A673 (cell line): ENCODE data around the gene HTR3E.

Source experiments
- EZH2 ChIP-seq: fragments of 200-600 bp; sonication (generic); IDR thresholded peaks from 2 replicates; pipeline ENCODE4 v1.6.1; 2017; ENCODE audit warnings: borderline replicate concordance, low read depth, mild to moderate bottlenecking, mixed read lengths, antibody characterized with exemption, low read length; ENCODE audit not compliant: poor library complexity, severe bottlenecking
- TF ChIP-seq, protein P1 (sequence below): fragments of 300-800, 200-600 bp; sonication (generic); conservative IDR thresholded peaks from 2 replicates; pipeline ENCODE4 v1.5.1; 2017; ENCODE audit warnings: low read depth, mild to moderate bottlenecking, antibody characterized with exemption, low read length, moderate library complexity, mixed read lengths

DNA sequence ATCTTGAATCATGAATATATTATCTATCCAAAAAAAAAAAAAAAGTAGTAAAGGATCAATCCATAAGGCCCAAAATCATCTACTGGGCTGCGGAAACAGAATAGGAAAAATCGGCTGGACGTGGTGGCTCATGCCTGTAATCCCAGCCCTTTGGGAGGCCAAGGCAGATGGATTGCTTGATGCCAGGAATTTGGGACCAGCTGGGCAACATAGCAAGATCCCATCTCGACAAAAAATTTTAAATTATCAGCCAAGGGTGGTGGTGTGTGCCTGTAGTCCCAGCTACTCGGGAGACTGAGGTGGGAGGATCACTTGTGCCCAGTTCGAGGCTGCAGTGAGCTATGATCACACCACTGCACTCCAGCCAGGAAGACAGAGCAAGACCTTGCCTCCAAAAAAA, 52.3 kb downstream of the HTR3E start:
- no peak for TF ChIP-seq EZH2
- TF ChIP-seq, protein P1, sequence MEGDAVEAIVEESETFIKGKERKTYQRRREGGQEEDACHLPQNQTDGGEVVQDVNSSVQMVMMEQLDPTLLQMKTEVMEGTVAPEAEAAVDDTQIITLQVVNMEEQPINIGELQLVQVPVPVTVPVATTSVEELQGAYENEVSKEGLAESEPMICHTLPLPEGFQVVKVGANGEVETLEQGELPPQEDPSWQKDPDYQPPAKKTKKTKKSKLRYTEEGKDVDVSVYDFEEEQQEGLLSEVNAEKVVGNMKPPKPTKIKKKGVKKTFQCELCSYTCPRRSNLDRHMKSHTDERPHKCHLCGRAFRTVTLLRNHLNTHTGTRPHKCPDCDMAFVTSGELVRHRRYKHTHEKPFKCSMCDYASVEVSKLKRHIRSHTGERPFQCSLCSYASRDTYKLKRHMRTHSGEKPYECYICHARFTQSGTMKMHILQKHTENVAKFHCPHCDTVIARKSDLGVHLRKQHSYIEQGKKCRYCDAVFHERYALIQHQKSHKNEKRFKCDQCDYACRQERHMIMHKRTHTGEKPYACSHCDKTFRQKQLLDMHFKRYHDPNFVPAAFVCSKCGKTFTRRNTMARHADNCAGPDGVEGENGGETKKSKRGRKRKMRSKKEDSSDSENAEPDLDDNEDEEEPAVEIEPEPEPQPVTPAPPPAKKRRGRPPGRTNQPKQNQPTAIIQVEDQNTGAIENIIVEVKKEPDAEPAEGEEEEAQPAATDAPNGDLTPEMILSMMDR = no peak
